ENCODE data around the gene CCNL2.

CCNL2 gene

GRCh38 chr1:1345384-1345783, 53.8 kb downstream of the CCNL2 start:
- H3K4me3 ChIP-seq (IDR thresholded peaks at IDR 0.05; ENCODE audit: insufficient read depth, low read depth, low read length), result no peak overlapping the region
- H3K27ac ChIP-seq, result no peak overlapping the region
- no peaks in the 10 kb centered on the region for H4K20me1 ChIP-seq (ENCODE audit: insufficient read depth)
- H3K79me2 ChIP-seq (ENCODE audit: insufficient read depth, low read depth), result no peaks in the 10 kb centered on the region; the same call in 1 of the 2 replicates
- no peak overlapping the region for H3K9ac ChIP-seq
- no peak overlapping the region for H3K4me2 ChIP-seq
- TF ChIP-seq CTCF (conservative IDR thresholded peaks at IDR 0.05; ENCODE audit: low read depth, low read length), result no peak
- H3K36me3 ChIP-seq (ENCODE audit: insufficient read depth), result no peaks in the 10 kb centered on the region
- no peaks in the 10 kb centered on the region for H3K27me3 ChIP-seq (ENCODE audit: insufficient read depth, low read depth)
- peaks cover 12% of the 10 kb centered on the region for H3K4me1 ChIP-seq (ENCODE audit: low read depth, poor library complexity, severe bottlenecking)
- H2AFZ ChIP-seq (ENCODE audit: low read depth), result no peak overlapping the region

GRCh38 chr1:1344655-1345361, 54.3 kb downstream of the CCNL2 start:
- Histone ChIP-seq H4K20me1 (ENCODE audit: insufficient read depth) (no peaks in the 10 kb centered on the region), H3K4me2 (no peak overlapping the region), H2AFZ (ENCODE audit: low read depth) (no peak overlapping the region), H3K9ac (no peak overlapping the region), H3K4me1 (ENCODE audit: low read depth, poor library complexity, severe bottlenecking) (peaks cover 12% of the 10 kb centered on the region), H3K27me3 (ENCODE audit: insufficient read depth, low read depth) (no peaks in the 10 kb centered on the region), H3K4me3 (IDR thresholded peaks at IDR 0.05; ENCODE audit: insufficient read depth, low read depth, low read length) (no peak overlapping the region), H3K79me2 (ENCODE audit: insufficient read depth, low read depth) (no peaks in the 10 kb centered on the region; the same call in 1 of the 2 replicates), H3K27ac (no peak overlapping the region), H3K36me3 (ENCODE audit: insufficient read depth) (no peaks in the 10 kb centered on the region)
- peak; percentile 63 for TF ChIP-seq CTCF (conservative IDR thresholded peaks at IDR 0.05; ENCODE audit: low read depth, low read length)

- Histone ChIP-seq H3K4me3 (IDR thresholded peaks at IDR 0.05; ENCODE audit: insufficient read depth, low read depth, low read length) (no peak overlapping the region), H3K9ac (no peak overlapping the region), H3K4me1 (ENCODE audit: low read depth, poor library complexity, severe bottlenecking) (peaks cover 12% of the 10 kb centered on the region), H3K4me2 (no peak overlapping the region), H3K27ac (no peak overlapping the region), H4K20me1 (ENCODE audit: insufficient read depth) (no peaks in the 10 kb centered on the region), H3K79me2 (ENCODE audit: insufficient read depth, low read depth) (no peaks in the 10 kb centered on the region; the same call in 1 of the 2 replicates), H3K27me3 (ENCODE audit: insufficient read depth, low read depth) (no peaks in the 10 kb centered on the region), H2AFZ (ENCODE audit: low read depth) (no peak overlapping the region), H3K36me3 (ENCODE audit: insufficient read depth) (no peaks in the 10 kb centered on the region)
- TF ChIP-seq CTCF (conservative IDR thresholded peaks at IDR 0.05; ENCODE audit: low read depth, low read length), result no peak
These were observed 55.2 kb downstream of the CCNL2 start for GRCh38 chr1:1343811-1344421.

- H4K20me1 ChIP-seq (ENCODE audit: insufficient read depth), result no peaks in the 10 kb centered on the region
- H3K4me2 ChIP-seq, result no peak overlapping the region
- no peak overlapping the region for H3K9ac ChIP-seq
- H3K4me3 ChIP-seq (IDR thresholded peaks at IDR 0.05; ENCODE audit: insufficient read depth, low read depth, low read length), result no peak overlapping the region
- no peaks in the 10 kb centered on the region for H3K36me3 ChIP-seq (ENCODE audit: insufficient read depth)
- H3K4me1 ChIP-seq (ENCODE audit: low read depth, poor library complexity, severe bottlenecking), result peaks cover 4% of the 10 kb centered on the region
- H3K27me3 ChIP-seq (ENCODE audit: insufficient read depth, low read depth), result no peaks in the 10 kb centered on the region
- no peaks in the 10 kb centered on the region; the same call in 1 of the 2 replicates for H3K79me2 ChIP-seq (ENCODE audit: insufficient read depth, low read depth)
- no peak overlapping the region for H3K27ac ChIP-seq
- no peak for TF ChIP-seq CTCF (conservative IDR thresholded peaks at IDR 0.05; ENCODE audit: low read depth, low read length)
- H2AFZ ChIP-seq (ENCODE audit: low read depth), result no peak overlapping the region
These were observed 56.5 kb downstream of the CCNL2 start for GRCh38 chr1:1342584-1343115.

Measured in KMS-11 (cell line).